IPS-18c (cell line): ENCODE data around the gene ADK.
"Not testable (repeated sequence)": the region's sequence is repeated elsewhere in the genome, so short reads cannot be mapped to it uniquely, and the experiment has no call there.

Experiments used
- H3K4me3 ChIP-seq: 2 replicates; pipeline ENCODE4 v1.7.0; 2013; ENCODE audit warnings: low read depth, mild to moderate bottlenecking, low read length, moderate library complexity; ENCODE audit not compliant: insufficient read depth
- H3K9me3 ChIP-seq: one replicate; pipeline ENCODE4 v1.6.1; 2013; ENCODE audit warnings: mild to moderate bottlenecking, low read length, moderate library complexity; ENCODE audit not compliant: control insufficient read depth, insufficient read depth

The ADK gene

DNA sequence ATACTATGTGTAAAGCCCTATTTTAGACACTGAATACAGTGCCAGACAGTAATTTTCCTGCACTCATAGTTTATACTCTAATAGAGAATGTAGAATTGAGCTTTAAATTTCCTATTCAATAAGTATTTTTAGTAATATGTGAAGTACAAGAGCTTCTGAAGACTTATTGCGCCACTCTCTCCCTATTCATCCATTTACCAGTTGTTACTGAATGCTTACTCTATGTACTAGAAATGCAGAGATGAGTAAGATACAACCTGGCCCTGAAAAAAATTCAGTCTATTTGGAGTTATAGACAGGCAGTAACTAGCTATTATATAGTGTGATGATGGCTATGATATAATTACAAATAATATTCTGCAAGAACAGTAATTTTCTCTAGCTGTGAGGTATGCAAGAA lies 98.8 kb downstream of the ADK start:
- Histone ChIP-seq H3K9me3 (no peaks in the 10 kb centered on the region), H3K4me3 (no peak overlapping the region)

DNA sequence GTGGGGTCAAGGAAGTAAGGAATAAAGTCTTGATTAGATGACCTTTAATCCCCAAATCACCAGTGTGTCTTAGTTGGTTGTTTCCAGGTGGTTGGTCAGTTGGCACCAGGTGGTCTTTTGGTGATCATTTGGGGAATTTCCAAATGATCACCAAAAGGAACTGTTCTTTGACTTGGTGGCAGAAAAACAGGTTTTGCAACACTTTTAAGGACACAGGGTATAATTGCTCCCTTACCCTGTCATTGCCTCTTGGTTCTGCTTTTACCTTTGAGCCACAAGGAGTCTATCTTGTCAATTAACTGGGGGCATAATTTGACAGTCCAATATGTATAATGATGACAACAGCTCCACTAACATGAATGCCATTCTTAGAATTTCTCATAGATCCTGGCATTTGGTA lies 104.2 kb downstream of the ADK start:
- no peaks in the 10 kb centered on the region for H3K9me3 ChIP-seq
- no peak overlapping the region for H3K4me3 ChIP-seq

DNA sequence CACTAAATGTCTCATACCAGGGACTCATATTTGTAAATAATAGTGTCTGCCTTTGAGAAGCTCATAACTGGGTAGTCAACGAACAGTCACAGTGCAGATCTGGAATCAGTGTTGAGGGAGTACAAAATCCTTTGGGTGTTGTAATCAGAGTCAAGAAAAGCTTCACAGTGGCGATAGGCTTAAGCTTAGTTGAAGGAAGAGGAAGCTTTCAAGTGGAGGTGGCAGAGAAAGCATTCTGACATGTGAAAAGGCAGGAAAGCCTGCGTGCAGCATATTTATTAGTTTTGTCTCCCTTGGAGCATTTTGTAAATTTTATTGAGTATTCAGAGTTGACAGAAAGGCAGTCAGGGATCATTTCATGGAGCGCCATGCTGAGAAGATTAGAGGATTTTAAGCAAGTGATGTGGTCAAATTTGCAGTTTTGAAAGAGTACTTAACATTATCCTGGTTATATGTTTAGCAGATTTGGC lies 104.9 kb downstream of the ADK start:
- H3K9me3 ChIP-seq = no peaks in the 10 kb centered on the region

DNA sequence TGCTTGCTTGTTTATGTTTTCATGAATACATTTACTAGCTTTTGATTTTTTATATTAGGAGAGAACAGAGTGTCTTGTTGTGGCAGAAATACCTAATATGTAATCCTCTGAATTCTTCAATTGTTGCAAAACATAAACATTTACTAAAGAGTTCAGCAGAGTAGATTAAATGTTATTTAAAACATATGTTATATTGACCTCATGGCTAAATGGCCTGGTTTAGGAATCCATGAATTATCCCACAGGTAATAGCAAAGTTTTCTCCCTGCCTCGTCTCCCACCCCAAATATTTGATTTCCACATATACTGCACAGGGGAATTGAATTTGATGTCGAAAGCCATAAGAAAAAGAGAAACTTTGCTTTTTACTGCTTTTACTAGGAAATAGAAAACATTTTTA lies 111.8 kb downstream of the ADK start:
- Histone ChIP-seq H3K9me3 (no peaks in the 10 kb centered on the region), H3K4me3 (no peak overlapping the region)

More for the DNA sequence above, 104.9 kb downstream of the ADK start:
- no peak overlapping the region for H3K4me3 ChIP-seq

DNA sequence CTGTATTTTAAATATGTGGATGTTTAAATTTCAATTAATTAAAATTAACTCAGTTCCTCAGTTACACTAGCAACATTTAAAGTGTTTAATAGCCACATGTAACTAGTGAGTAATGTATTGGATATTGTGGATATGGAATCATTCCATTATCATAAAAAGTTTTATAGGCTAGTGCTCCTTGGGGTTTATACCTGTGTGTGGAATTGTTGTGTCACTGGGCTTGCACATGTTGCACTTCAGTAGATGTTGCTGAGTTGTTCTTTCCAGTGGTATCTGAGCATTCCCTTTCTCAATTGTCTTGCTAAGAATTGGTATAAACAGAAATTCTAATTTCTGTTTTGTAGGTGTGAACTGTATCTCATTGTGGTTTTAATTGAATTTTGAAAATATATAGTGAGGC lies 113.0 kb downstream of the ADK start:
- Histone ChIP-seq H3K9me3 (no peaks in the 10 kb centered on the region), H3K4me3 (no peak overlapping the region)

DNA sequence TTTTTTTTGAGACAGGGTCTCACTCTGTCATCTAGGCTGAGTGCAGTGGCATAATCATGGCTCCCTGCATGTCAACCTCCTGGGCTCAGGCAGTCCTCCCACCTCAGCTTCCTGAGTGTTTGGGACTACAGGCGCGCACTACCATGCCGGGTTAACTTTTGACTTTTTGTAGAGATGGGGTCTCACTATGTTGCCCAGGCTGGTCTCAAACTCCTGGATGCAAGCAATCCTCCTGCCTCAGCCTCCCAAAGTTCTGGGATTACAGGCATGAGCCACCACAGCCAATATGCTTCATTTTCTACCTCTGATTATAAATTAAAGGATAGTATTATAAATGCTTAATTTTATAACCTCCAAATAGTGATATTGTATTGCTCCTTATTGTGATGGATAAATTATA lies 121.3 kb downstream of the ADK start:
- no peak overlapping the region for H3K4me3 ChIP-seq
- H3K9me3 ChIP-seq = no peaks in the 10 kb centered on the region

DNA sequence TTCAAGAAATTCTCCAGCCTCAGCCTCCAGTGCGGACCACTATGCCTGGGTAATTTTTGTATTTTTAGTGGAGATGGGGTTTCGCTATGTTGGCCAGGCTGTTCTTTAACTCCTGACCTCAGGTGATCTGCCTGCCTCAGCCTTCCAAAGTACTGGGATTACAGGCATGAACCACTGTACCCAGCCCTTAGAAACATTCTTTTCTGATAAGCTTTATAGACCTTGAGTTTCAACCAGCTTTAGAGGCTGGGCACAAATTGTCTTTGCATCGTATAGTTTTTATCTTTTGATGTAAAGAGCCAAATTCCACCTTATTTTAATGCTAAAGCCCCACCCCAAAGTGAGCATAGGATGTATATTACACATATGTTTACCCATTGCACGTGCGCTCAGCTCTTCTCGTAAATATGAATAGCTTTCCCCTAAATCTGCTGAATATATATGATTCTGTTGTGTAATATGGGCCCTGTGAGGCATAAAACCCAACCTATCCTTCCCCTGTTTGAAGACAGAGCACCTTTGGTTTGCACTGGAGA lies 124.8 kb downstream of the ADK start:
- no peaks in the 10 kb centered on the region for H3K9me3 ChIP-seq
- H3K4me3 ChIP-seq = no peak overlapping the region

DNA sequence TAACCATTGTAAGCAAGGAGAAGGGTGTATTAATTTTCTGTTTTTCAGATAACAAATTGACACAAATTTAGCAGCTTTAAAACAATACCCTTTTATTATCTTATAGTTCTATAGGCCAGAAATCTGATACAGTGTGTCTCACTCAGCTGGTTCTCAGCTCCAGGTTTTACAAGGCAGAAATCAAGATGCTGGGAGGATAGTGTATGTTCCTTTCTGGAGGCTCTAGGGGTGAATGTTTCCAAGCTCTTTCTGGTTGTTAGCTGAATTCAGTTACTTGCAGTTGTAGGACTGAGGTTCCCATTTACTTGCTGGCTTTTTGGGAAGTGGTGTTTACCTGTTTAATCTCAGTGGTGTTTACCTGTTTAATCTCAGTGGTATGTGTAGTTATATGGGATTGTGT lies 125.4 kb downstream of the ADK start:
- Histone ChIP-seq H3K4me3 (no peak overlapping the region), H3K9me3 (no peaks in the 10 kb centered on the region)

DNA sequence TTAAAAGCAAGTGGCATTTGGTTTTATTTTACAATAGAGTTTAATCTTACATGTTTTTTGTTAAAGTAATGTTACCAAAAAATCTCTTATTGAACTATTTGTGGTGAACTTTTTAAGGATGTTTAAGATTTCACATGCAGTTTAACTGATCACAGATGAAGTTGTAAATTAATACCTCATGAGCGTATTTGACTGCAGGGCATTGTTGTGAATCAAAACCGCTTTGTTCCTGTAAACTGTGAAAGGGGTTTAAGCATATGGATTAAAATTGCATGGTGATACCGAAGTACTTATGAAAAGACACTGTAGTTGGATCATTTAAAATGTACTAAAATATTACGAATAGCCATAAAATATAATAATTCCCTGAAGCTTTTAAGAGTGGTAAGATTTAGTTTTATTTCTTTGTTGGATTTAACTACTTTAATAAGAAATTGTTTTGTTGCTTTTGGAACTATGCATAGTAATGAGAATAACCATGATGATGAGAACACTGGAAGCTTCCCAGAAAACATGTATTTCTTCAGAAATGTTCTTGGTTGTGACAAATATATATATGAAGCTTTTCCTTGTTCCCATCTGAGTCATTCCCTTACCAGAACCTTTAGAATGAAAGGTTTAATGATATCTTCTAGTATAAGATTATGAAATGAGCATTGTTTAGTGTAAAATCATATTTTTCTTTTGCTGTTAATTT lies 131.3 kb downstream of the ADK start:
- Histone ChIP-seq H3K4me3 (no peak overlapping the region), H3K9me3 (no peaks in the 10 kb centered on the region)

DNA sequence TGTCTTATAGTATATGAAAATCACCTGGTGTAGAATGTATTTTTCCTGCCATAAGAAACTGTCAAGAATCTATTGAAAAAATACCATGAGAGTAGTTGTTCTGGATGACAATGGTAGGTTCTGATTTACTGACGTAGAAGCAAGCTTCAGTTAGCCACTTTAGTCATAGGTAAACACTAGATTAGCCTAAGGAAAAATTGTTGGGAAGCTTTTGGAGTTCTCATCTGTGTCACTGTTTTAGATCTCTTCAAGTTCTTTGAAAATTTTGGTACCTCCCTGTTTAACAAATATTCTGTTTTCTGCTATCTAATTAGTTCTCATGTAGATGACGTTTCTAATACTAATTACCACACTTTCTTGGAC lies 131.8 kb downstream of the ADK start:
- H3K9me3 ChIP-seq = no peaks in the 10 kb centered on the region
- no peak overlapping the region for H3K4me3 ChIP-seq

DNA sequence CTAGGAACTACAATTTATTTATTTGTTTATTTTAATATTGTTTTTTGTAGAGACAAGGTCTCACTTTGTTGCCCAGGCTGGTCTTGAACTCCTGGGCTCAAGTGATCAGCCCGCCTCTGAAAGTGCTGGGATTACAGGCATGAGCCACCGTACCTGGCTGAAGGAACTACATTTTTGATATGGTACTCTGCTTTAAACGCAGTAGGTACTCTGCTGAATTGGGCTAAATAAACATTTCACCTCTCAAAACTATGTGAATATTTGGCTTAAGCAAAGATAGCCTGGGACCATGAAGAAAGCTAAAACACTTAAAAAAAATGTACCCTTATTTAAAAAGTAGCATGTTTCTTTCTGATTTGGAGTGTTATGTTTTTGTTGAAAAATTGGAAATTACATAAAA lies 138.2 kb downstream of the ADK start:
- Histone ChIP-seq H3K9me3 (no peaks in the 10 kb centered on the region), H3K4me3 (no peak overlapping the region)

DNA sequence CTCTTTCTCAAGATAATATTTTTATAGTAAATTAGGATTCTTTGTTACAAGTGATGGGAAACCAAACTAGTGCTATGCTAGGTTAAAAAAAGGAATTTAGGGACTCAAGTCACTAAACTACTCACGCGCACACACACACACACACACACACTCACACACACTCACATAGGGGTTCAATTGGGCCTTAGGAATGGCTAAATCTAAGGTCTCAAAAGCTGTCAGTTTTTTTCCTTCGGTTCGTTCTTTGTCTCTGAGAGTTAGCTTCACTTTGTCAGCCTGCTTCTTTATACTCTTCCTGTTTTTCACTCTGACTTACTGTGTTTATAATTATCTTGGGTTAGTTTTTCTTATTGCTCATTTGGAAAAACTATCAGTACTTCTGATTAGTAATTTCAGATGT lies 138.9 kb downstream of the ADK start:
- H3K4me3 ChIP-seq = no peak overlapping the region
- no peaks in the 10 kb centered on the region for H3K9me3 ChIP-seq

DNA sequence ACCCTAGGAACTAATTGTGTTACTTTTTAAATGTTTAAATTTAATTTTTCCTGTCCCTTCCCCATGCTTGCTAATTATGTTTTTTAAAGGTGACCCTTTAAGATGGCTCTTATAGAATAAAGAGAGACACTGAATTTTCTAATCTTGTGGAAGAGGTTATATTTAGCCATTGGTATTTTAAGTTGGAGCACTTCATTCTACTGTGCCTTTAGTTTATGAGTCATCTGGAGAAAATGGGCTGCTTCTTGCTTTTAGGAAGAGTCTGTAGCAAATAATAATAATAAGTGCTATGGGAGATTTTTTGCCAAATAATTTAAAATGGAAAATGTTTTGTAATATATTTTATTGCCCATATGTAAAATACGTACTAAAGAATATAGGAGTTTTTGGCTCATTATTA lies 139.7 kb downstream of the ADK start:
- Histone ChIP-seq H3K4me3 (no peak overlapping the region), H3K9me3 (no peaks in the 10 kb centered on the region)

DNA sequence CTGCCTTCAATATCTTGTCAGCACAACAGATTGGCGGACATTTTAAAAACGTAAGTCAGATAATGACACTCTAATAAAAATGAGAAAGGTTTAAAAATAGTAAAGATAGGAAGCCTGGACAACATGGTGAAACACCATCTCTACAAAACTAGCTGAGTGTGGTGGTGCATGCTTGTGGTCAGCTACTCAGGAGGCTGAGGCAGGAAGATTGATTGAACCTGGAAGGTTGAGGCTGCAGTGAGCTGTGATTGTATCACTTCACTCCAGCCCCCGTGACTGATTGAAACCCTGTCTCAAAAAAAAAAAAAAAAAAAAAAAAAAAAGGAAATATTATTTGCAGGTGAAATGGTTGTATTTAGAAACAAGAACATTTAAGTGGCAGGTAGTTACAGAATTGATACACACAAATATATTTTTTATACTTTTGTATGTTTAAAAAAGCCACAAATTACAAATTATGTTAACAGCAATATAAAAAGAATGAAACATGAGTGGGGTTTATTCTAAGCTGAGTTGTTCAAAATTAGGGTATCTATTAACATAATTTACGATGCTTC lies 141.9 kb downstream of the ADK start:
- Histone ChIP-seq H3K9me3 (no peaks in the 10 kb centered on the region), H3K4me3 (no peak overlapping the region)

DNA sequence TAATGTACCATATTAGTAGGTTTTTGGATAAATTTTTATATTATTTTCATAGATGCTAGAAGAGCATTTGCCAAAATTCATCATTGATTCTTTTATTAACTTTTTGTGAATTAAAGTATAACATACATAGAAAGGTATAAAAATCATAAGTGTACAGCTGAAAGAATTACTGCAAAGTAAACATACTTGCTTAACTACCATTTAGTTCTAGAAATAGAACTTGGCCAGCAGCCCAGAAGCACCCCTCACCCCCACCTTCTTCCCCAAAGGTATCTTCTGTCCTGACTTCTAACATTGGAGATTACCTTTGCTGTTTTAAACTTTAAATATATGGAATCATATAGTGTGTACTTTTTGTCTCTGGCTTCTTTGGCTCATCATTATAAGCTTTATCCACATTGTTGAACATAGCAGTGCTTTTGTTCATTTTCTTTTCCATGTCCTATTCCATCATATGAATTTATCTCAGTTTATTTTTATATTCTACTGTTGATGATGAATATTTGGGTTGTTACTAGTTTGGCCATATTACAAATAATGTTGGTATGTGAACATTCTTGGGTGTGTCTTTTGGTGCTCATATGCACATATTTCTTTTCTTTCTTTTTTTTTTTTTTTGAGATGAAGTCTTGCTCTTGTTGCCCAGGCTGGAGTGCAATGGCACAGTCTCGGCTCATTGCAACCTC lies 142.8 kb downstream of the ADK start:
- no peaks in the 10 kb centered on the region for H3K9me3 ChIP-seq
- no peak overlapping the region for H3K4me3 ChIP-seq

DNA sequence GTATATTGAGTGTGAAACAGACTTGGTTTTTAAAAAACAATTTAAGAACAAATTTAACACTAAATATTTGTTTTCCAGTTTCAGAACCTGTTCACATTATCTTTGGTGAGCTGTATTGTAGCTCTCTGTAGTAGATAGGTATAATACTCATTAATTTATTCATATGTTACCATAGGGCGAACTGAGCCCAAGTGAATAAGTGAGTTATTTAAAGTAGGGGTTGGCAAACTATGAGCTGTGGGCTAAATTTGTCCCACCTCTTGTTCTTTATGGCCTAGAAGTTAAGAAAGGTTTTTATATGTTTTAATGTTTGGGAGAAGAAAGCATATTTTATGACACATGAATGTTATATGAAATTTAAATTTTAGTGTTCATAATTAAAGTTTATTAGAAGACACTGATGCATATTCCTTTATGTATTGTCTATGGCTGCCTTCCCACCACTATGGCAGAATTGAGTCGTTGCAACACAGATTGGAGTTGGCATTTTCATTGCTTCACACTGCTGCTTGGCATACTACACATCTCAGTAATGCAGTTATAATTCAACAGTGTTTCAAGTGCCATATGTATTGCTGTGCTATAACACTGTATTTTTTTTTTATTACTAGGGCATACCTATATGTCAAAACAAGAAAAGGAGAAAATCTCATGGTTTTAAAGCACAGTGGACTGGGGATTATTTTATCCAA lies 146.5 kb downstream of the ADK start:
- Histone ChIP-seq H3K9me3 (no peaks in the 10 kb centered on the region), H3K4me3 (no peak overlapping the region)

DNA sequence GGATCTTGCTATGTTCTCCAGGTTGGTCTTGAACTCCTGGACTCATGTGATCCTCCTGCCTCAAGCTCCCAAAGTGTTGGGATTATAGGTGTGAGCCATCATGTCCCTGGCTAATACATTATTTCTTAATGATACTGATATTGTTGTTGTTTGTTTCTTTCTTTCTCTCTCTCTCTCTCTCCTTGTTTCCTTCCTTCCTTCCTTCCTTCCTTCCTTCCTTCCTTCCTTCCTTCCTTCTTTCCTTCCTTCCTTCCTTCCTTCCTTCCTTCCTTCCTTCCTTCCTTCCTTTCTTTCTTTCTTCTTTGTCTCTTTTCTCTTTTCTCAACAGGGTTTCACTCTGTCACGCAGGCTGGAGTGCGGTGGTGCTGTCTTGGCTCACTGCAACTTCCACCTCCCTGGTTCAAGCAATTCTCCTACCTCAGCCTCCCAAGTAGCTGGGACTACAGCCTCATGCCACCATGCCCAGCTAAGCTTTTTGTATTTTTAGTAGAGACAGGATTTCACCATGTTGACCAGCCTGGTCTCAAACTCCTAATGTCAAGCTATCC lies 149.1 kb downstream of the ADK start:
- not testable (repeated sequence) for H3K4me3 ChIP-seq, H3K9me3 ChIP-seq

DNA sequence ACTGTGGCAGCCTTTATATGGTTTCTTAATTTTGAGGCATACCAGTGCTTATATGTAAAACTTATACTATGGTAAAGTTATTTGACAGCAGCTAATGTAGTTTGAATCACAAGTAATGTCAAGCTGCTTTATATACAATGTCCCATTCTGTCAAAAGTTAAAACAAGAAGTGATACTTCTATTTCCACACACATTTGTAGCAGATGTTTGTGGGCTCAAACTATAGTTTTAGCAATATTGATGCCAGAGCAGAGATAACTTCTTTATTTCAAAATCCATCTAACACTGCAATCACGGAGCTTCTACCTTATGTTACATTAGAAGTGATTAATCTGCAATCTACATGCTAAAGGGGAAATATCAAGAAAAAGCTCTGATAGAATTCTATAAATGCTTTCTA lies 149.6 kb downstream of the ADK start:
- Histone ChIP-seq H3K9me3 (no peaks in the 10 kb centered on the region), H3K4me3 (no peak overlapping the region)
